GM12892 (cell line): ENCODE results near the gene ATRN.

Experiments
- POLR2A ChIP-seq: IDR thresholded peaks from 2 replicates; pipeline ENCODE4 v1.6.1; 2011; ENCODE audit warnings: low read depth, low read length, control low read depth
- POLR2AphosphoS5 ChIP-seq: IDR thresholded peaks from 2 replicates; pipeline ENCODE4 v1.6.1; 2011; ENCODE audit warnings: low read depth, low read length, control low read depth

DNA sequence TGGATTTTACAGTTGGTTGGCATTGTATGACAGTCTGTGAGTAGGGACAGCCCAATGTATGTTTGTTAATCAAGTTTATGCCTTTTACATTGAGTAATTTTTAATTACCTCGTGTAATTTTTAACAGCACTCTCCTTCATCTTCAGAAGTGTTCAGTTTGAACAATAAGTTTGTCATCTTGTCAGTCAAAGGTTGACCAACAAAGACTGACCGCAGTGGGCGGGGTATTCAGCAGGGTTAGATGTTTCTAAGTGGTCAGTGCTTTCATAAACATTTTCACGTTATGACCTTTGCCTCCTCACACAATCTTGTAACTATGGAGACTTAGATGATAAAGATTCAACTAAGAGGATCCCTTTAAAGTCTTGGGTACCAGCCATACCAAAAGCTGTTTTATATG is 151.6 kb downstream of the ATRN start:
- TF ChIP-seq POLR2AphosphoS5 (no peak), POLR2A (no peak)
